Hepatocyte (in vitro differentiated cells): ENCODE results near the gene STARD7.

Experiments used
- CTCF ChIP-seq: fragments of 200-600 bp; sonication (generic); IDR thresholded peaks from 2 replicates; pipeline ENCODE4 v1.5.1; 2016; ENCODE audit warnings: antibody characterized with exemption, mild to moderate bottlenecking; ENCODE audit not compliant: poor library complexity
- EZH2 ChIP-seq: fragments of 200-600 bp; sonication (generic); IDR thresholded peaks from 2 replicates; pipeline ENCODE4 v1.6.1; 2016; ENCODE audit warnings: antibody characterized with exemption, mild to moderate bottlenecking, borderline replicate concordance
- EZH2phosphoT487 ChIP-seq: fragments of 200-600 bp; sonication (generic); IDR thresholded peaks from one replicate; pipeline ENCODE4 v1.6.1; 2018; ENCODE audit warnings: antibody characterized with exemption, mild to moderate bottlenecking, low read depth, moderate library complexity; ENCODE audit not compliant: unreplicated experiment, severe bottlenecking

GRCh38 chr2:96147593-96148201 is 60.9 kb downstream of the STARD7 start:
- no peak for TF ChIP-seq CTCF
- no peak for TF ChIP-seq EZH2
- TF ChIP-seq EZH2phosphoT487: no peak
